HTERT RPE-1 (cell line): ENCODE data around the gene SPOCK1.

Source experiments
- in situ Hi-C: fragments of 300-500 bp; cut with MboI; formaldehyde crosslinking; loops from 4 replicates; pipeline ENCODE4 v1.14.3; 2020; ENCODE audit warnings: low sequenced_read_pairs

SPOCK1 gene

DNA sequence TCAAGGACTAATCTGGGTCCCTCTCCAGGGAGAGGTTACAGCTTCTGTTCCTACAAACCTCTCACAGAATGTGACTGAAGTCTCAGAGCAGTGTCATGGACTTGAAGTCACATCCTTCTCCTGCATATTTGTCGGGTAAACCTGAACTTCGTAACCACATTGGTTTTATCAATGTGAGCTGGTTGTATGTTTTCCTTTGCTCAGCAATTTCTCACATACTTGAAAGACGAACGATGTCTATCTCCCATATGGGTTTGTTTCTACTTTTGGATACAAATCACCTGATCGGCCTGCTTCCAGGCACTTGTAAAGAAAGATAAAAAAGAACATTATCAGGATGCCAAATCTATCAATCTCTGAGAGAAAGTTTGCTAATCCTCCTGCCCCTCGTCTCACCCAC, 411.0 kb downstream of the SPOCK1 start:
- in situ Hi-C loops, result no loop called here

DNA sequence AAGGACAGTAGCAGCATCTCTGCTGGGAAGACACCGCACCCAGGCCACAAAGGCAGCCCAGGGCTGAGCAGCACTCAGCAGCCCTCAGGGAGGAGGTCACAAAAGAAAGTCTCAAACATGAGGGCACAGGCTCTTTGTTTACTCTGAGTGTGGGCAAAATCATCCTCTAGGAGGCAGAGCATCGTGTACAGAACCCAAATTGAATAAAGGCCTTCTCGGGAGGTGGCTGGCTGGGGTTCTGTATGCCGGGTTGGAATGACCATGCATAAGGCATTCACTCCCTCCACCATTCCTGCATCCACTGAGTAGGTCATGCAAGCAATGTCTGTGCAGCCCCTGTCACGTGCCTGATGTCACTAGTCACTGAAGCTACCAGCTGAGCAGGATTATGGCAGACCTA, 412.8 kb downstream of the SPOCK1 start:
- in situ Hi-C loops, result no loop called here

DNA sequence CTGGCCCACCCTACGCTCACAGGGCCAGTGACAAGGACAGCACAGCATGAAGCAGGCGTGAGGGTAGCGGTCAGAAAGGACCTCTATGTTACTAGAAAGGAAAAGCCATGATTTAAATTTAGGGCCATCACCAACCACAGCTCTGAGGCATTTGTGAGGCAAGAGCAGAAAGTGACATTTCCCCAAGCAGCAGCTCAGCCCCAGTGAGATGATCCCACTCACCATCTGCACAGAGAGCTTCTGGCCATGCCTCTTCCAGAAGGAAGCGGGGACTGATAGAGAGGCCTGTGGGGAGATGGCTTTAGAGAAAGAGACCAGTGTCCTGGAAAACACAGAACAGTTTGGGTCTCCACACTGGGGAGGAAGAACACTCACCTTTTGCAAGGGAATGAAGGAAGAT, 413.9 kb downstream of the SPOCK1 start:
- in situ Hi-C loops, result no loop called here

DNA sequence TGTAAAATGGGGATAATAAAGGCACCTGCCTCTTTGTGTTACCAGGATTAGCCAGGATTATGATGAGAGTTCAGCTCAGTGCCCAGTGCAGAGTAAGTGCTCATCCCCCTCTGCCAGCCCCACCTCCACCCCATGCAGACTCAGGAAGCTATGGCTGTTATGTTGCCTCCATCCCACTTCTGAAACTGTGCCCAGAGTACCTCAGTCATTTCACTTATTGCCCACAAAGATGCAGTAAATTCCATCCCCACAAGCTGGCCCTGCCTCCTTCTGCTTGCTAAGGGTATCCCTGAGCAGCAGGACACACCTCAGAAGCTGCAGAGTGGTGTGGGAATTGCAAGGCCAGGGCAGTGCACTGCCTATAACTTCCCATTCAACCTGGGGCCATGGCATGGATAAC, 415.1 kb downstream of the SPOCK1 start:
- in situ Hi-C loops, result no loop called here

DNA sequence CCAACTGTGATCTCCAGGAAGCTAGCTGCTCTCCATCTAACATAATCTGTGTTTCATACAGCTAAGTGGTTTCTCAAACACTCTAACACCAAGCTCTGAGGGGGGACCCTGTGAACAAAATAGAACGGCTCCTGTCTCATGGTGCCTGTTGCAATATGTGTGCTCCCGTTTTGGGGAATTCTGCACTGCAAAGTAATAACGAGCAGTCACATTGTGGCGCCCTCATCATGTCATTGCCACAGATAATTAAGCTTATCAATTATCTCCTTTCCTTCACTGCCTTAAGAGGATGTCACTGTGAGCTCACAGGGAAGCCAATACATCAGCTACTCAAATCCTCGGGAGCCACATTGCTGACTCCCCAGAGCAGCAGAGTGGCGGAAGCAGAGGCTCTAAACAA, 416.2 kb downstream of the SPOCK1 start:
- in situ Hi-C loops, result no loop called here

DNA sequence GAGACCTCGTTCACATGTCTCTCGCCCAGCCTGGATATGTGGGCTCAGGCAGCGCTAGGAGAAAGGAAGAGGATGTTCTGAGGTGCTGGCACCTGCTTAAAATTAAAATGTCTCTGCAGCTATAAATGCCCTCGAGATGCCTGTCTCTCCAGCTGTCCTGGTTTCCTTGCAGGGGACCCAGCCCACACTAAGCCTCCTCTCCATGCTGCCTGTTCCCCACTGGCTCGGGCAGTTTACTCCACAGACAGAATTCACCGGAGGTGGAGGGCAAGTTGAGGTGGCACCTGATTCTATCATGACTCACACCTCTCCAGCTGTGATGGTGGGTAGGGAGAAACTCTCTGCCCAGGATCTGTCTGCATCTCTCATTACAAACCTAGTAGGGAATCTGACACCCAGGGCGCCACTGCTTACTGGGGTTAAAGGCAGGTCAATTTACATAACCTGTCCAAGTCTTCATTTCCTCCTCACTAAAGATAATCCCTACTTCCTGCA, 420.9 kb downstream of the SPOCK1 start:
- in situ Hi-C loops, result no loop called here

DNA sequence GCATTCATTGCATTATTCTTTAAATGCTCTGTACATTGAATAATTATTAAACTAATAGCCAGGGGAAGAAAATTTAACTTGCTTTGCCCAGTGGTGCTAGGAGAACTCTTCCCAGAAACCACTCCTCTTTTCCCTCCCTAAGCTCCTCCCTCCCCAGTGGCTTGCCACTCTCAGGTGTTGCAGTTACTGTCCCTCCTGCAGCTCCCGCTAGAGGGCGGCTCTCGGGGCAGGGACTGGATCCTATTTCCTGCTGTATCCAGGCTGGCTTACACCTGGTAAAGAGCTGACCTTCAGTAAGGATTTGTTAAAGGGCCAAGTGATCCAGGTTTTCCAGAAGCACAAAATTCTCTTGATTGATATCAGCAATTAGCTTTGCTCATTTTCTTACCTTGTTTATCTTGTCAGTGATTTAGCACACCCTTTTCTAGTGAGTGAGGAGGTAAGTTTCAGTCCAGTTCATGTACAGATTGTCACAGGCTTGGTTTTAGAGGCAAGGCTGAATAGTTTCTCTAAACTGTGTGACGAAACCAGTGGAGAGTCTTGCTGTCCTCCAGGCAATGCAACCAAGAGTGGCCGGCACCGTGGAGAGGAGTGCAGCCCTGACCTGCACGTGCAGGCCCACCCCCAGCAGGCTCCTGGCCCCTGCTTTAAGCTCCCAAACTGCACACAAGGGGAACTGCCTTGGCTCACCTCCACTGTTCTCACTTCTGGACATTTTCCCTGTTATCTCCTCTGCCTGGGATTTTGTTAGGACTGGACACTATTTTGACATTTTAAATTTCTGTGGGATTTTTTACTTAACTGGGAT, 423.8 kb downstream of the SPOCK1 start:
- in situ Hi-C loops, result no loop called here

DNA sequence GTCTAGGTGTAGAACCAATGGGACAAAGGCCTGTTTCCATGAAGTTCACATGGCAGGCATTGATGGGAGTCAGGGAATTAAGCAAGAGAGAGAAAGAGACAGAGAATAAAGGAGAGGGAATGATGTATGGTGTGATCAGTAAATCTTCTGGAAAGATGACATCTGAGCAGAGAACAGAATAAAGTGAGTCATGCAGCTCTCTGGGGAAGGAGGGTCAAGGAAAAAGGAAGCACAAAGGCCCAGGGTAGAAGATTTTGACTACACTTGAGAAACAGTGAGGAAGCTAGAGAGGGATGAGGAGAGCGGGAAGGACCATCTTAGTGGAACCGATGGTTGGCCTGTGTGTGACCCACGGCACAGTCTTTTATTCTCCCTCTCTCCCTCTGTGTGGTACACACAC, 425.9 kb downstream of the SPOCK1 start:
- in situ Hi-C loops, result no loop called here

DNA sequence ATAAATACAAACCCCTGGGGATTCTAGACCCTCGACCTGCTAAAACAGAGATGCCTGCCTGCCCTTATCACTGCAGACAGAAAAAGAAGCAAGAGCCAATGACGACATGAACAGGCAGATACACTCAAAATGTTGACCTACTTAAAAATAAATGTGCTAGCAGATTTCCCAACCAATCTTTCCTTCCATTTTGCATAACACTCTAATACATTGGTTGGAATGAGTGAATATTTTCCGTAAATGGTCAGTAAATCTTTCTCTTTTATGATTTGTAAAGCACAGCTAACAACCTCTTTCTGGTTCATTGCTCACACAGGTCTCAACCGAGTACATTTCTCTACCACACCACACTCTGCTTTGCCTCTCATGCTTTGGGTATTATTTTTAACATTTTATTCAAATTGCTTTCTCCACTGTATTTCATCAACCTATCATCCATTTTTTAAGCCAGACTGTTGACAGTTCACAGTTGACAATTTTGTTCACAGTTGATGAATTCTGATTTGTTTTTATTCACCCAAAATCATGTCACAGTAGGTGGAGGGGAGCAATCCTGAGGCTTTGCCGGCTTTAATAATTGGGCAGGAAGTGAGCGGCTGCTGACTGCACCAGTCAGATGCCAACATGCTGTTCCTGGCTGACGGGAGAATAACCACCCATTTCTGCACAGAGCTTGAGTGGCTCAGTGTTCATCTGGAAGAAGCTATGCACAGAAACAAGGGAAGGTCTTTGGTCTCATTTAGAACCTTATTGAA, 426.6 kb downstream of the SPOCK1 start:
- in situ Hi-C loops, result no loop called here

DNA sequence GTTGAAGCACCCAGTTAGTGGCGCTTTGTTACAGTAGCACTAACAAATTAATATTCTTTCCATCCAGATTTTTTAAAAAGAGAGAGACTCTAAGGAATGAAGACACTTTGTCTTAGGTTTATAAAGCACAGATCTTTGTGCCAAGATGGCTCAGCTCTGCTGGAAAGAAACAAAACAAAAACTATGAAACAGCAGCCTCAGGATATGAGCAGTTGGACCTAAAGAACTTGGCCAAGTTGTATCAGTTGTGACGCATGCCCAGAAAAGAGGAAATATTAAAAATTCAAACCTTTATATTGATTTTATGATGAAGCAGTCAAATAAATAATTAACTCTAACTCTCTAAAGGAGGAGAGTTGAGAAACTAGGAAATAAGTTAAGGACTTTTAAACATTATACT, 427.2 kb downstream of the SPOCK1 start:
- in situ Hi-C loops, result no loop called here

DNA sequence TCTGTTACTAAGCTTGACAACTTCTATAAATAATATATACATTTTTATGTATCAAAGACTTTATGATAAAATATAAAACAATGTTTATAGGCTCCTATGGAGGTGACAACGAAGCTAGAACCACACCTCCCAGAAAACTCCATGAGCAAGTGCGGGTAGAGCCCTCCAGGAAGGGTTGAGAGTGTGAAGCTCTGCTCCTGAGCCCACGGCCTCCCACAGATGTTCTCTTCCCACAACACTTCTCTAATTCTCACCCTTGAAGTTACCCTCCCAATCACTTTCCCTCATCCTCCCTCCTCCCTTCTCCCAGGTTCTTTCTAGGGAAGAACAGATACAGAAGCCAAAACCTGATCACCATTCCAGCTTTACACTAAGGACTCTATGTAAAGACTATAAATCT, 427.6 kb downstream of the SPOCK1 start:
- in situ Hi-C loops, result no loop called here

DNA sequence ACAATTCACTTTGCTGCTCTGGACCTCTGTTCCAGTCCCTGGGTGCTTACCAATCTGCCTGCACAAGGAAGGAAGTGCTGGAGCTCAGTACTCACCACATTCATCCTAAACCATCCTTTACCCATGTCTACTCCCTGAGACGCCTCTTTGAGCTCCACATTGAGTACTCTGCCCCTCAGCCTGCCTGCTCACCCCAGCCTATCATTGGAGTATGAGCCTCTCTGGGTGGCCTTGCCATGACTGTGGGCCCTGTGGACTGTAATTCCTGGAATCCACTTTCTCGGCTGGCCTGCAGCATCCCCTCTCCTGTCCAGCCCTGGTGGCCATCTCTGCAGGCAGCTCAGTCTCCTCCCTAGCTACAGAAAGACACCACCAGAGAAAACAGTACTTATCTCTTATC, 428.6 kb downstream of the SPOCK1 start:
- in situ Hi-C loops, result no loop called here

DNA sequence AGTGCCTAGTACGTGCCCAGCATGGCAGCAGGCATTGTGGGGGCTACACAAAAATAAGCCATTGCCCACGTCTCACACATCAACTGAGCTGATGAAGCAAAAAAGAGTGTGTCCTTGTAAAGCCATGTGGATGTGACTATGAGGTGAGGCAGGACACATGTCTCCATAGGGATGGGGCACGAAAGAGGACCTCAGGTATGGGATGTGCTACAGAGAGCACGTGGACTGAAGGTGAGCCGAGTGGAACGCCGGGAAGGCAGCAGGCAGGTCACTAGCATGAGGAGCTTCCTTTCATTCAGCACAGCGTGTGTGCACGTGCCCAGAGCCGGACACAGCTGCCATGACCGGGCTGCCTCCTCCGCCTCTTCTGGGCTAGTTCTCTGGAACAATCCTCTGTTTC, 429.8 kb downstream of the SPOCK1 start:
- in situ Hi-C loops, result no loop called here

DNA sequence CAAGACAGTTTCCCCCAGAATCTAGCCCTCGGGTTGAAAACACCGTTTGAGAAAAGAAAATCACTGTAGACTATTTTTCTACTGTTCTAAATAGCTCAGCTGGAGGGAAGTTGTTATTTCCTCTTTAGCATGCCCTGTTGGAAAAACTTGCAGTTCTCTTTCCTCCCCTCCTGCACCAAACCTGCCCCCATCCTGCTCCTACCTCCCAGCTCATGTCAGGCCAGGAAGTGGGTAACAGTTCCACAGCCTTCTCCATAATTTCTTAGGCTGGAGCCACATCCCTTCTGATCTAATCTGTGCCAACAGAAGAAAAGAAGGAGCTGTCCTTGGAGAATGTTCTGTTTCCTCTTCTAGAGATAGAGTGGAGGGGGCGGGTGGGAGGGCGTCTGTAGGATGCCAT, 437.7 kb downstream of the SPOCK1 start:
- in situ Hi-C loops, result no loop called here

DNA sequence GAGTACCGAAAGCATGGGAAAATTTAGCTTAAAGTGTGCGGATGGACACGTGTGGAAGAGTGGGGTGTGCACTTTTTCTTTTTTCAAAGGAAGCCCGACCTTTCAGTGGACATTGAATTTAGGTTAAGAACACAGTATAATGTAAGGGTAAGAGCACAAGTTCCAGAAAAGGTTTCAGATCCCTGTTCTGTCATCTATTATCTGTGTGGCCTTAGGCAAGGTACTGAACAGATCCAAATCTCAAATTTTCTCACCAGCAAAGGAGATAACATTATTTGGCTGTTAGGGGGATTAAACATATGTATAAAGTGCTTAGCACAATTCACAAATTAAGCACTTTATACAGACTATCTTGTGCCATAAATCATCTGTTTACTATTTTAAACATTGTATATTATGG, 441.0 kb downstream of the SPOCK1 start:
- in situ Hi-C loops, result no loop called here

DNA sequence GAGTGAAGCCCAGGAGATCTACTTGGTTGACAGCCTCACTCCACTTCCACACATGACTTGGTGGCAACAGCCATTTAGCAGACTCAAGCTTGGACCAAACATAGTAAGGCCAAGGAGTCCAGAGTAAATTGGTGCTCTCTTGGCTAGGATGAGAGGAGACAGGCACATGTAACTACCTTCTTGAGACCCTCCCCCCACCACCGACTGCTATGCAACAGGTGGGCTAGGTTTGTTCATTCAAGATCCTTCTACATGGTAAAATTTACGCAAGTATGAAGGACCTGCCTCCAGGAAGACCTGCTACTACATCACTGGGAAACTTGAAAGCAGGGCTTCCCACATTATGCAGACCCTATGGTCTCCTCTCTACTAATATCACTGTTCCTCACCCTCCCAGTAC, 442.4 kb downstream of the SPOCK1 start:
- in situ Hi-C loops, result no loop called here

DNA sequence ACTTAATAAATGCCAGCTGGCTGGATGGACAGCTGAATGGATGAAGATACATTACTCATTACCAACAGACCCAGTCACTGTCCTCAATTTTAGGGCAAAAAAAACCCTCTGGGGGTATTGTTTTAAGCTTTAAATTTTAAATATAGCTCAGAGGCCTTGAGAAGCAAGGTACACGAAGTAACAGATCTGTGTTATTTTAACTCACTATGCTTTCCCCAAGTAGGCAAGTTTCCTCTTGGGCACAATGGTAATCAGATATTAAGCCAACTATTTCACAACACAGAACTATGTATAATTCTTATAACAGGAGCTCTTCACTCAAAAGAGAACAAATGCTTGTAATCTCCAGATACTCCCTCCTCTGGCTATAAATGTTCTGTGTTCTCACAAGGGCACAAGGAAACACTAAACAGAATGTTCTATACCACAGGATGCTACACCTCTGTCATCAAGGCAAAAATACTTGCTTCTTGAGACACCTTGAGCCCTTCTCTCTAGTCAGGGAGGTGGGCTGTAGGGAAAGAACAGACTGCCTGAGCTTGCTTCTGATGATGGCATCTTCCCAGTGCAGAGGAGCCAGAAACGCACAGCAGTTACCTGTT, 443.8 kb downstream of the SPOCK1 start:
- in situ Hi-C loops, result no loop called here

DNA sequence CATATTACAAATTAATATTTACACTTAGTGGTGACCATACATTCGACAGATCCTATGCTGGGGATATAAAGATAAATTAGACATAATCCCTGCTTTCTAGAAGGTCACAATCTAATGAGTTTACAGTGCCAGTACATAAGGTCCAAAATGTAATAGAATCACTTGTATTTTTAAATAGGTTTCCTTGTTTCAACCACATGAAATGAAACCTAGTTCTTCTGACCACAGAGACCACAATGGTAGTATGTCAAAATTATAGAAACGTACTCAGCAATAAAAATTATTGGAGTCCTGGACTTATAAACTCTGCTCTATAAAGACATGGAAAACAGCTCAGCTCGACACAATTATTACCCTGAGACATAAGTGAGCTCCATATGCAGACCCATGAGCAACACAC, 444.3 kb downstream of the SPOCK1 start:
- in situ Hi-C loops, result no loop called here

DNA sequence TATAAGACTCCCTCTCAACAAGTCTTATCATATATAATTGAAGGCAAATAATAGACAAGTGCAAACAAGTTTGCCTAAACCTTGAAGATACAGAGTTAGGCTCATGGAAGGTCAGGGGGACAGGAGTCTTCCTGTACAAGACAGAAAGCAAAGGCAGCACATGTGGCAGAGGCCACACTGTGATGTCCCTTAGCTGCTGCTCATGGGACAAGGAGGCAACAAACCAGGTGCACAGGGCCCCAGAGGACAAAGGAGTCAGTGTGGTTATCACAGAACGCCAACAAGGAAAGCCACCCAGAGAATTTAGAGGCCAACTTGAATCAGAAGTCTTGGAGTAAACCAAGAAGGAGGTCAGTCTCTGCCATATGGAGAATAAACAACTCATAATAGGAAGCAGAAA, 444.8 kb downstream of the SPOCK1 start:
- in situ Hi-C loops, result no loop called here

DNA sequence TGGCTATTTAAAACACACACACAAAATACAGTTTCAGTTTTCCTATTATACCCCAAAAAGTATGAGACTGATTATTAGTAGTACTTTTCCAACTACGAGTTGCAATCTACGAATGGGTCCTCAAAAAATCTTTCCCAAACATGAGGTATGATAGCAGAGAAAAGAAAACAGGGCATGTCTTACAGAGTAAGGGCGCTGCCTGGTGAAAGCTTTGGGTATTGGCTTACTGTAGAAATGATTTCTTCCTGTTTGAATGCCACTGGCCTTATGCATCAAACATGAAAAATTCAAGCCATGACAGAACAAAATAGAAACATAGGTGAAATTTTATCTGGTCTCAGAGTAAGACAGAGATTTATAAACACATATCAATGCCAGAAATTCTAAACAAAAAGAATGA, 448.0 kb downstream of the SPOCK1 start:
- in situ Hi-C loops, result no loop called here

DNA sequence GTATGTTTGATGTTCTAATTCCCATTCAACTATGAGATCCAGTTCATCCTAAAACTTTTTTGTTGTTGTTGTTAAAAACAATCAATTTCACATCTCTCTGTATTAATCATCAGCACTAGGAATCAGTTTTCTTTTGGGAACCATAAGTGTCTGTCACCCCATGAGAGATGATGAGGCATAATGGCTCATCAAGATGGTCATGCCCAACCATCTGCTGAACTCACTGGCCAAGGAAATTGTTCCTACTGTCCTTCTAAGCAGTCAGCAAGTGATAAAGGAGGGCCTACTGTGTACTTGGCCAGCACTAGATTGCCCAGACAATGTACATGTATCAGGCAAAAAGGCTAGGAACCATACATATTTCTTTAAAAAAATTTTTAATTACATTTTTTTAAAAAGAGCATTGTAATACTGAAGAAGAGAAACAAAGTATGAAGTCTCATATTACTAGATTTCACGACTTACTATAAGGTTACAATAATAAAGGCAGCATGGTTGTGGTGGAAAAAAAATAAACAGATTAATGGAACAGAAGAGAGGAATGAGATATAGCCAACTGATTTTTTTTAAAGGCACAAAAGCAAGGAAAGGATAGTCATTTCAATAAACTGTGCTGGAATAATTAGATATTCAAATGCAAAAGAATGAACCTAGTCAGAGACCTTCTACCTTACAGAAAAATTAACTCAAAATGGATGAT, 458.3 kb downstream of the SPOCK1 start:
- in situ Hi-C loops, result no loop called here
